ENCODE results near the gene SORBS1. TPM values are rescaled to one million over a fixed set of nuclear protein-coding genes. Genes with fewer than 3 reads are reported as not detected.
A peak's percentile ranks its signal among the peaks of the same experiment; 100 is the strongest.

The SORBS1 gene
- total and polyA plus RNA-seq, 2 of the 13 experiments (the other 11 are each of a cell fraction or from before 2014, with no cell fraction given): 16.8 to 39.8 TPM

DNA sequence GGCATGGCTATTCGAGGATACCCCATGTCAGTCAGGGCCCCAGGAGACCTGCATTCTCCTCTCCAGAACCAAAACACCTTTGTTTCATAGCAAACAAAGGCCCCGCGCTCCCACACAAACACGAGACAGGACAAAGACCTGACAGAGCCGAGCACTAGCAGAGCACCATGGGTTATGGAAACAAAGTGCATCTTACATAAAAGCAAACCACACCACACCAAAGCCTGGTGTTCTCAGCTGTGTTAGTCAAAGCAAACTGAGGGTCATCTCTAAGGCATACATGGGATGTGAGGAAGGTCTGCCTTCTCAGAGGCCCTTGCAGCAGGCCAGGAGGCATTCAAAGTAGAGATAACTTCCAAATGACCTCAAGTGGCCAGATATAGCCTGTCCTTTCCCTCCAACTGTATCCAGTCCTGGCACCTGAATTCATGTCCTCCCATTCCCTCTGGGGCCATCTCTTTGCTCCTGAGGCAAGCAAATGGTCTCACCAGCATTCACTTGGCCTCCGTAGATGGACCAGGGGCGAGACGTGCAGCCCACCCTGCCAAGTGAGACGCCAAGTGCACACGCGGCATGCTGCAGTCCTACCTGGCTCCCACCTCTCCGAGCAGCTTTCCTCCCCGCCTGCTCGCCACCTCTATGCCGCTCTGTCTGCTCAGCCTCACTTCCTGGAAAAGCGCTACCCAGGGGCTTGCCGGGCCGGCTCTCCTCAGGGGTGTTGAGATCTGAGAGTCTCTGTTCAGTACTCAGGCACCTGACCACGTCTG is 225.1 kb downstream of the SORBS1 start (continued):
- TF ChIP-seq, protein P1, sequence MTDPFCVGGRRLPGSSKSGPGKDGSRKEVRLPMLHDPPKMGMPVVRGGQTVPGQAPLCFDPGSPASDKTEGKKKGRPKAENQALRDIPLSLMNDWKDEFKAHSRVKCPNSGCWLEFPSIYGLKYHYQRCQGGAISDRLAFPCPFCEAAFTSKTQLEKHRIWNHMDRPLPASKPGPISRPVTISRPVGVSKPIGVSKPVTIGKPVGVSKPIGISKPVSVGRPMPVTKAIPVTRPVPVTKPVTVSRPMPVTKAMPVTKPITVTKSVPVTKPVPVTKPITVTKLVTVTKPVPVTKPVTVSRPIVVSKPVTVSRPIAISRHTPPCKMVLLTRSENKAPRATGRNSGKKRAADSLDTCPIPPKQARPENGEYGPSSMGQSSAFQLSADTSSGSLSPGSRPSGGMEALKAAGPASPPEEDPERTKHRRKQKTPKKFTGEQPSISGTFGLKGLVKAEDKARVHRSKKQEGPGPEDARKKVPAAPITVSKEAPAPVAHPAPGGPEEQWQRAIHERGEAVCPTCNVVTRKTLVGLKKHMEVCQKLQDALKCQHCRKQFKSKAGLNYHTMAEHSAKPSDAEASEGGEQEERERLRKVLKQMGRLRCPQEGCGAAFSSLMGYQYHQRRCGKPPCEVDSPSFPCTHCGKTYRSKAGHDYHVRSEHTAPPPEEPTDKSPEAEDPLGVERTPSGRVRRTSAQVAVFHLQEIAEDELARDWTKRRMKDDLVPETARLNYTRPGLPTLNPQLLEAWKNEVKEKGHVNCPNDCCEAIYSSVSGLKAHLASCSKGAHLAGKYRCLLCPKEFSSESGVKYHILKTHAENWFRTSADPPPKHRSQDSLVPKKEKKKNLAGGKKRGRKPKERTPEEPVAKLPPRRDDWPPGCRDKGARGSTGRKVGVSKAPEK (CRISPR knock-in tag; IDR thresholded peaks at IDR 0.05; ENCODE audit: borderline replicate concordance): no peak
- TF ChIP-seq, protein P2, sequence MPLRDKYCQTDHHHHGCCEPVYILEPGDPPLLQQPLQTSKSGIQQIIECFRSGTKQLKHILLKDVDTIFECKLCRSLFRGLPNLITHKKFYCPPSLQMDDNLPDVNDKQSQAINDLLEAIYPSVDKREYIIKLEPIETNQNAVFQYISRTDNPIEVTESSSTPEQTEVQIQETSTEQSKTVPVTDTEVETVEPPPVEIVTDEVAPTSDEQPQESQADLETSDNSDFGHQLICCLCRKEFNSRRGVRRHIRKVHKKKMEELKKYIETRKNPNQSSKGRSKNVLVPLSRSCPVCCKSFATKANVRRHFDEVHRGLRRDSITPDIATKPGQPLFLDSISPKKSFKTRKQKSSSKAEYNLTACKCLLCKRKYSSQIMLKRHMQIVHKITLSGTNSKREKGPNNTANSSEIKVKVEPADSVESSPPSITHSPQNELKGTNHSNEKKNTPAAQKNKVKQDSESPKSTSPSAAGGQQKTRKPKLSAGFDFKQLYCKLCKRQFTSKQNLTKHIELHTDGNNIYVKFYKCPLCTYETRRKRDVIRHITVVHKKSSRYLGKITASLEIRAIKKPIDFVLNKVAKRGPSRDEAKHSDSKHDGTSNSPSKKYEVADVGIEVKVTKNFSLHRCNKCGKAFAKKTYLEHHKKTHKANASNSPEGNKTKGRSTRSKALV (CRISPR knock-in tag; IDR thresholded peaks at IDR 0.05): no peak
- TF ChIP-seq PAWR (CRISPR knock-in tag; IDR thresholded peaks at IDR 0.05; ENCODE audit: borderline replicate concordance) (no peak), TEAD3 (CRISPR knock-in tag; optimal IDR thresholded peaks at IDR 0.05; ENCODE audit: borderline replicate concordance) (peak; percentile 51), MXD4 (CRISPR knock-in tag; IDR thresholded peaks at IDR 0.05) (no peak), ZNF253 (CRISPR knock-in tag; IDR thresholded peaks at IDR 0.05; ENCODE audit: borderline replicate concordance) (no peak), XRCC5 (optimal IDR thresholded peaks at IDR 0.05; ENCODE audit: low read length) (no peak), NBN (conservative IDR thresholded peaks at IDR 0.05) (no peak), FOXA3 (CRISPR knock-in tag; IDR thresholded peaks at IDR 0.05) (peak; percentile 75), HNF4G (IDR thresholded peaks at IDR 0.05; ENCODE audit: borderline replicate concordance, low read depth, low read length) (no peak), HNF4G (CRISPR knock-in tag; IDR thresholded peaks at IDR 0.05; ENCODE audit: borderline replicate concordance, low read depth) (no peak), ZNF550 (CRISPR knock-in tag; IDR thresholded peaks at IDR 0.05; ENCODE audit: borderline replicate concordance) (no peak)
- TF ChIP-seq, protein P3, sequence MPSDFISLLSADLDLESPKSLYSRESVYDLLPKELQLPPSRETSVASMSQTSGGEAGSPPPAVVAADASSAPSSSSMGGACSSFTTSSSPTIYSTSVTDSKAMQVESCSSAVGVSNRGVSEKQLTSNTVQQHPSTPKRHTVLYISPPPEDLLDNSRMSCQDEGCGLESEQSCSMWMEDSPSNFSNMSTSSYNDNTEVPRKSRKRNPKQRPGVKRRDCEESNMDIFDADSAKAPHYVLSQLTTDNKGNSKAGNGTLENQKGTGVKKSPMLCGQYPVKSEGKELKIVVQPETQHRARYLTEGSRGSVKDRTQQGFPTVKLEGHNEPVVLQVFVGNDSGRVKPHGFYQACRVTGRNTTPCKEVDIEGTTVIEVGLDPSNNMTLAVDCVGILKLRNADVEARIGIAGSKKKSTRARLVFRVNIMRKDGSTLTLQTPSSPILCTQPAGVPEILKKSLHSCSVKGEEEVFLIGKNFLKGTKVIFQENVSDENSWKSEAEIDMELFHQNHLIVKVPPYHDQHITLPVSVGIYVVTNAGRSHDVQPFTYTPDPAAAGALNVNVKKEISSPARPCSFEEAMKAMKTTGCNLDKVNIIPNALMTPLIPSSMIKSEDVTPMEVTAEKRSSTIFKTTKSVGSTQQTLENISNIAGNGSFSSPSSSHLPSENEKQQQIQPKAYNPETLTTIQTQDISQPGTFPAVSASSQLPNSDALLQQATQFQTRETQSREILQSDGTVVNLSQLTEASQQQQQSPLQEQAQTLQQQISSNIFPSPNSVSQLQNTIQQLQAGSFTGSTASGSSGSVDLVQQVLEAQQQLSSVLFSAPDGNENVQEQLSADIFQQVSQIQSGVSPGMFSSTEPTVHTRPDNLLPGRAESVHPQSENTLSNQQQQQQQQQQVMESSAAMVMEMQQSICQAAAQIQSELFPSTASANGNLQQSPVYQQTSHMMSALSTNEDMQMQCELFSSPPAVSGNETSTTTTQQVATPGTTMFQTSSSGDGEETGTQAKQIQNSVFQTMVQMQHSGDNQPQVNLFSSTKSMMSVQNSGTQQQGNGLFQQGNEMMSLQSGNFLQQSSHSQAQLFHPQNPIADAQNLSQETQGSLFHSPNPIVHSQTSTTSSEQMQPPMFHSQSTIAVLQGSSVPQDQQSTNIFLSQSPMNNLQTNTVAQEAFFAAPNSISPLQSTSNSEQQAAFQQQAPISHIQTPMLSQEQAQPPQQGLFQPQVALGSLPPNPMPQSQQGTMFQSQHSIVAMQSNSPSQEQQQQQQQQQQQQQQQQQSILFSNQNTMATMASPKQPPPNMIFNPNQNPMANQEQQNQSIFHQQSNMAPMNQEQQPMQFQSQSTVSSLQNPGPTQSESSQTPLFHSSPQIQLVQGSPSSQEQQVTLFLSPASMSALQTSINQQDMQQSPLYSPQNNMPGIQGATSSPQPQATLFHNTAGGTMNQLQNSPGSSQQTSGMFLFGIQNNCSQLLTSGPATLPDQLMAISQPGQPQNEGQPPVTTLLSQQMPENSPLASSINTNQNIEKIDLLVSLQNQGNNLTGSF (CRISPR knock-in tag; IDR thresholded peaks at IDR 0.05): no peak
- TF ChIP-seq, protein P4, sequence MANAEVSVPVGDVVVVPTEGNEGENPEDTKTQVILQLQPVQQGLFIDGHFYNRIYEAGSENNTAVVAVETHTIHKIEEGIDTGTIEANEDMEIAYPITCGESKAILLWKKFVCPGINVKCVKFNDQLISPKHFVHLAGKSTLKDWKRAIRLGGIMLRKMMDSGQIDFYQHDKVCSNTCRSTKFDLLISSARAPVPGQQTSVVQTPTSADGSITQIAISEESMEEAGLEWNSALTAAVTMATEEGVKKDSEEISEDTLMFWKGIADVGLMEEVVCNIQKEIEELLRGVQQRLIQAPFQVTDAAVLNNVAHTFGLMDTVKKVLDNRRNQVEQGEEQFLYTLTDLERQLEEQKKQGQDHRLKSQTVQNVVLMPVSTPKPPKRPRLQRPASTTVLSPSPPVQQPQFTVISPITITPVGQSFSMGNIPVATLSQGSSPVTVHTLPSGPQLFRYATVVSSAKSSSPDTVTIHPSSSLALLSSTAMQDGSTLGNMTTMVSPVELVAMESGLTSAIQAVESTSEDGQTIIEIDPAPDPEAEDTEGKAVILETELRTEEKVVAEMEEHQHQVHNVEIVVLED (CRISPR knock-in tag; IDR thresholded peaks at IDR 0.05; ENCODE audit: borderline replicate concordance): no peak
- TF ChIP-seq, protein P5, sequence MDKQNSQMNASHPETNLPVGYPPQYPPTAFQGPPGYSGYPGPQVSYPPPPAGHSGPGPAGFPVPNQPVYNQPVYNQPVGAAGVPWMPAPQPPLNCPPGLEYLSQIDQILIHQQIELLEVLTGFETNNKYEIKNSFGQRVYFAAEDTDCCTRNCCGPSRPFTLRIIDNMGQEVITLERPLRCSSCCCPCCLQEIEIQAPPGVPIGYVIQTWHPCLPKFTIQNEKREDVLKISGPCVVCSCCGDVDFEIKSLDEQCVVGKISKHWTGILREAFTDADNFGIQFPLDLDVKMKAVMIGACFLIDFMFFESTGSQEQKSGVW (CRISPR knock-in tag; IDR thresholded peaks at IDR 0.05; ENCODE audit: borderline replicate concordance): no peak
